GM23338 (cell line): Measurements from ENCODE around the gene DEDD2.

ENCODE experiments used
- EZH2 ChIP-seq: fragments of 200-600 bp; sonication (generic); IDR thresholded peaks from one replicate; pipeline ENCODE4 v1.8.0; 2017; ENCODE audit warnings: antibody characterized with exemption, mild to moderate bottlenecking, low read depth; ENCODE audit not compliant: unreplicated experiment
- EZH2phosphoT487 ChIP-seq: fragments of 200-600 bp; sonication (generic); IDR thresholded peaks from one replicate; pipeline ENCODE4 v1.8.1; 2018; ENCODE audit warnings: antibody characterized with exemption; ENCODE audit not compliant: unreplicated experiment
- POLR2AphosphoS5 ChIP-seq: IDR thresholded peaks from 2 replicates; pipeline ENCODE4 v1.6.1; 2016; ENCODE audit warnings: antibody characterized with exemption, low read depth
- TF ChIP-seq, protein P1 (sequence below), 2 experiments: fragments of 200-600 bp in 1 of 2; sonication (generic) in 1 of 2; conservative IDR thresholded peaks; 2 replicates each; pipeline versions ENCODE4 v1.5.1 to v1.6.1; 2016 to 2017; ENCODE audit warnings: antibody characterized with exemption in 2 of 2, low read depth in 2 of 2, mild to moderate bottlenecking in 2 of 2, moderate library complexity in 1 of 2
- TF ChIP-seq, protein P2 (sequence below): fragments of 250-450 bp; sonication (Bioruptor Pico); IDR thresholded peaks from 2 replicates; pipeline ENCODE4 v1.5.0; 2020; ENCODE audit warnings: mild to moderate bottlenecking, moderate library complexity

DNA sequence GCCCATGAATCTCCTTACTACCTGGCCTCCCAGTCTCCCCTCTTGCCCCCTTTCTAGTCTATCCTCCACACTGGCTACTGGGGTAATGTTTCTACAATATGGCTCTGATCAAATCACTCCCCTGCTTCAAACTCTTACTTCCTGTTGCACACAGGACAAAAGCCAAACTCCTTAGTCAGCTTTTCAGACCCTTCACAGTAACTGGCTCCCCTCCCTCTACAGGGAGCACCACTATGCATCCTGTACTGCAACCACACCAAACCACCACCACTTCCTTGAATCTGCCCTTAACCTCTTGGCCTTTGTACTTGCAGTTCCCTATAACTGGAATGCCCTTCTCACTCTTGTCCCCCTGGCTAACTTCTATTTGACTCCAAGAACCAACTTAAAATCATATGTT is 32.2 kb downstream of the DEDD2 start:
- TF ChIP-seq, protein P1, sequence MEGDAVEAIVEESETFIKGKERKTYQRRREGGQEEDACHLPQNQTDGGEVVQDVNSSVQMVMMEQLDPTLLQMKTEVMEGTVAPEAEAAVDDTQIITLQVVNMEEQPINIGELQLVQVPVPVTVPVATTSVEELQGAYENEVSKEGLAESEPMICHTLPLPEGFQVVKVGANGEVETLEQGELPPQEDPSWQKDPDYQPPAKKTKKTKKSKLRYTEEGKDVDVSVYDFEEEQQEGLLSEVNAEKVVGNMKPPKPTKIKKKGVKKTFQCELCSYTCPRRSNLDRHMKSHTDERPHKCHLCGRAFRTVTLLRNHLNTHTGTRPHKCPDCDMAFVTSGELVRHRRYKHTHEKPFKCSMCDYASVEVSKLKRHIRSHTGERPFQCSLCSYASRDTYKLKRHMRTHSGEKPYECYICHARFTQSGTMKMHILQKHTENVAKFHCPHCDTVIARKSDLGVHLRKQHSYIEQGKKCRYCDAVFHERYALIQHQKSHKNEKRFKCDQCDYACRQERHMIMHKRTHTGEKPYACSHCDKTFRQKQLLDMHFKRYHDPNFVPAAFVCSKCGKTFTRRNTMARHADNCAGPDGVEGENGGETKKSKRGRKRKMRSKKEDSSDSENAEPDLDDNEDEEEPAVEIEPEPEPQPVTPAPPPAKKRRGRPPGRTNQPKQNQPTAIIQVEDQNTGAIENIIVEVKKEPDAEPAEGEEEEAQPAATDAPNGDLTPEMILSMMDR (conservative IDR thresholded peaks at IDR 0.05; ENCODE audit: low read depth in 2 of 2), result no peak
- TF ChIP-seq, protein P2, sequence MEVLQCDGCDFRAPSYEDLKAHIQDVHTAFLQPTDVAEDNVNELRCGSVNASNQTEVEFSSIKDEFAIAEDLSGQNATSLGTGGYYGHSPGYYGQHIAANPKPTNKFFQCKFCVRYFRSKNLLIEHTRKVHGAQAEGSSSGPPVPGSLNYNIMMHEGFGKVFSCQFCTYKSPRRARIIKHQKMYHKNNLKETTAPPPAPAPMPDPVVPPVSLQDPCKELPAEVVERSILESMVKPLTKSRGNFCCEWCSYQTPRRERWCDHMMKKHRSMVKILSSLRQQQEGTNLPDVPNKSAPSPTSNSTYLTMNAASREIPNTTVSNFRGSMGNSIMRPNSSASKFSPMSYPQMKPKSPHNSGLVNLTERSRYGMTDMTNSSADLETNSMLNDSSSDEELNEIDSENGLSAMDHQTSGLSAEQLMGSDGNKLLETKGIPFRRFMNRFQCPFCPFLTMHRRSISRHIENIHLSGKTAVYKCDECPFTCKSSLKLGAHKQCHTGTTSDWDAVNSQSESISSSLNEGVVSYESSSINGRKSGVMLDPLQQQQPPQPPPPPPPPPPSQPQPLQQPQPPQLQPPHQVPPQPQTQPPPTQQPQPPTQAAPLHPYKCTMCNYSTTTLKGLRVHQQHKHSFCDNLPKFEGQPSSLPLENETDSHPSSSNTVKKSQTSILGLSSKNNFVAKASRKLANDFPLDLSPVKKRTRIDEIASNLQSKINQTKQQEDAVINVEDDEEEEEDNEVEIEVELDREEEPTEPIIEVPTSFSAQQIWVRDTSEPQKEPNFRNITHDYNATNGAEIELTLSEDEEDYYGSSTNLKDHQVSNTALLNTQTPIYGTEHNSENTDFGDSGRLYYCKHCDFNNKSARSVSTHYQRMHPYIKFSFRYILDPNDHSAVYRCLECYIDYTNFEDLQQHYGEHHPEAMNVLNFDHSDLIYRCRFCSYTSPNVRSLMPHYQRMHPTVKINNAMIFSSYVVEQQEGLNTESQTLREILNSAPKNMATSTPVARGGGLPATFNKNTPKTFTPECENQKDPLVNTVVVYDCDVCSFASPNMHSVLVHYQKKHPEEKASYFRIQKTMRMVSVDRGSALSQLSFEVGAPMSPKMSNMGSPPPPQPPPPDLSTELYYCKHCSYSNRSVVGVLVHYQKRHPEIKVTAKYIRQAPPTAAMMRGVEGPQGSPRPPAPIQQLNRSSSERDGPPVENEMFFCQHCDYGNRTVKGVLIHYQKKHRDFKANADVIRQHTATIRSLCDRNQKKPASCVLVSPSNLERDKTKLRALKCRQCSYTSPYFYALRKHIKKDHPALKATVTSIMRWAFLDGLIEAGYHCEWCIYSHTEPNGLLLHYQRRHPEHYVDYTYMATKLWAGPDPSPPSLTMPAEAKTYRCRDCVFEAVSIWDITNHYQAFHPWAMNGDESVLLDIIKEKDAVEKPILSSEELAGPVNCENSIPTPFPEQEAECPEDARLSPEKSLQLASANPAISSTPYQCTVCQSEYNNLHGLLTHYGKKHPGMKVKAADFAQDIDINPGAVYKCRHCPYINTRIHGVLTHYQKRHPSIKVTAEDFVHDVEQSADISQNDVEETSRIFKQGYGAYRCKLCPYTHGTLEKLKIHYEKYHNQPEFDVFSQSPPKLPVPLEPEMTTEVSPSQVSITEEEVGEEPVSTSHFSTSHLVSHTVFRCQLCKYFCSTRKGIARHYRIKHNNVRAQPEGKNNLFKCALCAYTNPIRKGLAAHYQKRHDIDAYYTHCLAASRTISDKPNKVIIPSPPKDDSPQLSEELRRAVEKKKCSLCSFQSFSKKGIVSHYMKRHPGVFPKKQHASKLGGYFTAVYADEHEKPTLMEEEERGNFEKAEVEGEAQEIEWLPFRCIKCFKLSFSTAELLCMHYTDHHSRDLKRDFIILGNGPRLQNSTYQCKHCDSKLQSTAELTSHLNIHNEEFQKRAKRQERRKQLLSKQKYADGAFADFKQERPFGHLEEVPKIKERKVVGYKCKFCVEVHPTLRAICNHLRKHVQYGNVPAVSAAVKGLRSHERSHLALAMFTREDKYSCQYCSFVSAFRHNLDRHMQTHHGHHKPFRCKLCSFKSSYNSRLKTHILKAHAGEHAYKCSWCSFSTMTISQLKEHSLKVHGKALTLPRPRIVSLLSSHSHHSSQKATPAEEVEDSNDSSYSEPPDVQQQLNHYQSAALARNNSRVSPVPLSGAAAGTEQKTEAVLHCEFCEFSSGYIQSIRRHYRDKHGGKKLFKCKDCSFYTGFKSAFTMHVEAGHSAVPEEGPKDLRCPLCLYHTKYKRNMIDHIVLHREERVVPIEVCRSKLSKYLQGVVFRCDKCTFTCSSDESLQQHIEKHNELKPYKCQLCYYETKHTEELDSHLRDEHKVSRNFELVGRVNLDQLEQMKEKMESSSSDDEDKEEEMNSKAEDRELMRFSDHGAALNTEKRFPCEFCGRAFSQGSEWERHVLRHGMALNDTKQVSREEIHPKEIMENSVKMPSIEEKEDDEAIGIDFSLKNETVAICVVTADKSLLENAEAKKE, result no peak
- TF ChIP-seq EZH2phosphoT487 (no peak), POLR2AphosphoS5 (no peak), EZH2 (no peak)
